ENCODE data around the gene SYCP3.
"Not testable (repeated sequence)": the region's sequence is repeated elsewhere in the genome, so short reads cannot be mapped to it uniquely, and the experiment has no call there.

SYCP3 gene

GRCh38 chr12:101740566-101740965 is 1.3 kb upstream of the SYCP3 start:
- Histone ChIP-seq H3K4me1 (ENCODE audit: insufficient read depth, low read length) (peaks cover 2% of the 10 kb centered on the region; the same call in 1 of the 2 replicates), H3K79me2 (ENCODE audit: insufficient read depth, low read length) (no peaks in the 10 kb centered on the region), H3K4me2 (ENCODE audit: insufficient read depth, low read length) (no peak overlapping the region)

GRCh38 chr12:101737476-101737875 is 1.8 kb downstream of the SYCP3 start:
- Histone ChIP-seq H3K4me1 (ENCODE audit: insufficient read depth, low read length) (no peaks in the 10 kb centered on the region), H3K79me2 (ENCODE audit: insufficient read depth, low read length) (no peaks in the 10 kb centered on the region), H4K20me1 (ENCODE audit: insufficient read depth, low read length) (no peaks in the 10 kb centered on the region), H3K27ac (ENCODE audit: low read length) (no peak overlapping the region), H3K9me3 (ENCODE audit: insufficient read depth, low read length, severe bottlenecking) (no peaks in the 10 kb centered on the region), H3K9ac (ENCODE audit: low read depth, low read length) (no peak overlapping the region), H3K4me3 (ENCODE audit: low read depth in 1 of 2, low read length in 2 of 2) (no peak overlapping the region), H3K4me2 (ENCODE audit: insufficient read depth, low read length) (no peak overlapping the region), H2AFZ (ENCODE audit: low read depth, low read length) (no peak overlapping the region), H3K27me3 (ENCODE audit: insufficient read depth, low read length, poor library complexity) (no peaks in the 10 kb centered on the region), H3K36me3 (ENCODE audit: insufficient read depth, low read length) (no peaks in the 10 kb centered on the region)
- no peak for ATAC-seq (ENCODE audit: insufficient read depth, low read depth)
- TF ChIP-seq CTCF (IDR thresholded peaks at IDR 0.05; ENCODE audit: borderline replicate concordance, extremely low read depth, low read length, poor library complexity, severe bottlenecking) (no peak), EZH2 (IDR thresholded peaks at IDR 0.05; ENCODE audit: borderline replicate concordance, low read depth, low read length, severe bottlenecking) (no peak)
- no peak for DNase-seq

More at GRCh38 chr12:101740566-101740965, 1.3 kb upstream of the SYCP3 start:
- H3K36me3 ChIP-seq (ENCODE audit: insufficient read depth, low read length), result peaks cover 17% of the 10 kb centered on the region
- H3K9ac ChIP-seq (ENCODE audit: low read depth, low read length), result no peak overlapping the region
- no peak for TF ChIP-seq EZH2 (IDR thresholded peaks at IDR 0.05; ENCODE audit: borderline replicate concordance, low read depth, low read length, severe bottlenecking)
- ATAC-seq (ENCODE audit: insufficient read depth, low read depth) (no peak), DNase-seq (no peak)
- no peak overlapping the region for H2AFZ ChIP-seq (ENCODE audit: low read depth, low read length)
- H3K4me3 ChIP-seq (ENCODE audit: low read depth in 1 of 2, low read length in 2 of 2), result no peak overlapping the region
- no peaks in the 10 kb centered on the region for H3K27me3 ChIP-seq (ENCODE audit: insufficient read depth, low read length, poor library complexity)
- no peaks in the 10 kb centered on the region for H4K20me1 ChIP-seq (ENCODE audit: insufficient read depth, low read length)
- H3K9me3 ChIP-seq (ENCODE audit: insufficient read depth, low read length, severe bottlenecking), result no peaks in the 10 kb centered on the region
- H3K27ac ChIP-seq (ENCODE audit: low read length), result no peak overlapping the region

- H3K79me2 ChIP-seq (ENCODE audit: insufficient read depth, low read length); H4K20me1 ChIP-seq (ENCODE audit: insufficient read depth, low read length); H3K9me3 ChIP-seq (ENCODE audit: insufficient read depth, low read length, severe bottlenecking); H3K9ac ChIP-seq (ENCODE audit: low read depth, low read length); DNase-seq; H2AFZ ChIP-seq (ENCODE audit: low read depth, low read length); ATAC-seq (ENCODE audit: insufficient read depth, low read depth); H3K4me2 ChIP-seq (ENCODE audit: insufficient read depth, low read length); H3K27me3 ChIP-seq (ENCODE audit: insufficient read depth, low read length, poor library complexity); H3K4me3 ChIP-seq (ENCODE audit: low read depth in 1 of 2, low read length in 2 of 2); H3K36me3 ChIP-seq (ENCODE audit: insufficient read depth, low read length); H3K4me1 ChIP-seq (ENCODE audit: insufficient read depth, low read length); H3K27ac ChIP-seq (ENCODE audit: low read length): not testable (repeated sequence)
Observed at GRCh38 chr12:101734482-101734881, 4.8 kb downstream of the SYCP3 start.

GRCh38 chr12:101733166-101733565 is 6.1 kb downstream of the SYCP3 start:
- TF ChIP-seq EZH2 (IDR thresholded peaks at IDR 0.05; ENCODE audit: borderline replicate concordance, low read depth, low read length, severe bottlenecking), result no peak
- TF ChIP-seq CTCF (IDR thresholded peaks at IDR 0.05; ENCODE audit: borderline replicate concordance, extremely low read depth, low read length, poor library complexity, severe bottlenecking), result no peak
- no peaks in the 10 kb centered on the region for H3K9me3 ChIP-seq (ENCODE audit: insufficient read depth, low read length, severe bottlenecking)
- H3K4me2 ChIP-seq (ENCODE audit: insufficient read depth, low read length), result no peak overlapping the region
- ATAC-seq (ENCODE audit: insufficient read depth, low read depth) (no peak), DNase-seq (no peak)
- H3K4me1 ChIP-seq (ENCODE audit: insufficient read depth, low read length), result no peaks in the 10 kb centered on the region
- no peaks in the 10 kb centered on the region for H3K79me2 ChIP-seq (ENCODE audit: insufficient read depth, low read length)
- H3K27me3 ChIP-seq (ENCODE audit: insufficient read depth, low read length, poor library complexity), result no peaks in the 10 kb centered on the region
- H3K9ac ChIP-seq (ENCODE audit: low read depth, low read length), result no peak overlapping the region
- H3K27ac ChIP-seq (ENCODE audit: low read length), result no peak overlapping the region
- no peaks in the 10 kb centered on the region for H4K20me1 ChIP-seq (ENCODE audit: insufficient read depth, low read length)
- no peak overlapping the region for H3K4me3 ChIP-seq (ENCODE audit: low read depth in 1 of 2, low read length in 2 of 2)
- no peak overlapping the region for H2AFZ ChIP-seq (ENCODE audit: low read depth, low read length)
- 0 out of 2 replicates have a peak, but pooled peaks cover 8% of the 10 kb centered on the region for H3K36me3 ChIP-seq (ENCODE audit: insufficient read depth, low read length)

Data from DND-41 (cell line).